ENCODE results near the gene AADACL2.

DNA sequence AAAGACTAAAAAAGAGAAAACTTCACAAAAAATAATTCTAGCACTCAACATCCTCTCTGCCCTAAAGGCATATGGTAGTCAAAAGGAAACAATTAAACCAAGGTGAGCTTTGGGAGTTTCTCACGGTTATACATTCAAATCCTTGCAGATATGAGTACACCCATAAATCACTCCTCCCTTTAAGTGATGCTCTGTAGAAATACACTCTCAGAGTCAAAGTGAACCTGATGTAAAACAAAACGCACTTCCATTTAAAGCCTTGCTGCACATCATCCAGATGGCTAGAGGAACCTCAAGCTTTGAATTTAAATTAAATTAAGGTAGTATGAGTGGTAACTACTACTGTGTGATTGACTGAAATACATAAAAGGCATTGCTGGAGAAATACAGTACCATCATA, 44.2 kb downstream of the AADACL2 start:
- TF ChIP-seq EZH2 (IDR thresholded peaks at IDR 0.05; ENCODE audit: insufficient read depth, poor library complexity, severe bottlenecking) (no peak), EZH2phosphoT487 (IDR thresholded peaks at IDR 0.05; ENCODE audit: insufficient read depth, low read depth) (no peak)
